Skin epidermis (tissue), 12 donors: Measurements from ENCODE around the gene DDN.

Experiments used
- H3K27ac ChIP-seq, 21 experiments: fragments of 200-600 bp; sonication (generic) in 11 of 21; one replicate each; pipeline ENCODE4 v1.5.0; 2020; ENCODE audit warnings: mild to moderate bottlenecking in 3 of 21, inconsistent platforms in 2 of 21, moderate library complexity in 2 of 21
- H3K4me3 ChIP-seq, 7 experiments: fragments of 200-600 bp; sonication (generic) in 2 of 7; one replicate each; pipeline ENCODE4 v1.5.0; 2020; ENCODE audit warnings: inconsistent platforms in 2 of 7, mild to moderate bottlenecking in 2 of 7, moderate library complexity in 1 of 7

DDN gene

DNA sequence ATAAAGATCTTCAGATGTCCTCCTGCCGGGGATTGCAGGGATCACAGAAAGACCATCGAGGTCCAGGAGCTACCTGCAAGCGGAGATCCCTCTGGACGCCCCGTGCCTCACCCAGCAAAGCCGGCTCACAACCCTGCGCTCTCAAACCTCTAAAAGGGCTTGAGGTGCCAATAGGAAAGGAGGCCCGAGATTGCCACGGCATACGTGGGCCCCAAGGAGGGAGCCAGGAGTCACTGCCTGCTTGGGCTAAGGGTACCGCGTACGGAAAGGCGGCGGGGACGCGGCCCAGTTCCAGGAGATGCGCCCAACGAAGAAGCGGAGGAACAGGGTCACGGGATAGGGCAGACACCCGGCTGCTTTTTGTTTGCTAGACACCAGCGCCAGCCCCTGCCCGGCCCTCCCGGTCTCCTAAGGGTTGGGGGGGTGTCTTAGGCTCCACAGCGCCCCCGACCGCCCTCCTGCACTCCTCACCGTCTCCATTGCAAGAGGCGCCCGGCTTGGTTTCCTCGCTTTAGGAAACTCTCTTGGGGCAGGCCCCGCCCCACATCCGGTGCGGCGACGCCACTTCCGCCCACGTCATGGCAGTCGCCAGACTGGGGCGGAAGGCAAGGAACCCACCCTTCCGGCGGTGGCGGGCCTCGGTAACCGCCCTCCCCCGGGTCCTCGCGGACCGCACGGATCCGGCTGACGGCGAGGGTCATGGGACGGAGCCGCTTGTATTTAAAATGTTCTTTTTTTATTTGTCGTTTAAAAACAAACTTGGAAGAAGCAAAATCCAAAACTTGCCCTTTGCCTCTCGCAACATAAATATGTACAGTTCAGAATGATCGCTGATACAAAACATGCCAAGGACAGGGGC lies 19.3 kb upstream of the DDN start, which contains the start of gene PRKAG1:
Gene PRKAG1, minus strand, starts transcription at position 516 of the 859 bp plus-strand sequence. Its CDS starts 36 bp downstream, at position 480.
- Histone ChIP-seq H3K27ac (peak within 1 kb of the TSS; percentile 67 to 98 (median 95)), H3K4me3 (peak within 1 kb of the TSS; percentile 62 to 81 (median 72))

DNA sequence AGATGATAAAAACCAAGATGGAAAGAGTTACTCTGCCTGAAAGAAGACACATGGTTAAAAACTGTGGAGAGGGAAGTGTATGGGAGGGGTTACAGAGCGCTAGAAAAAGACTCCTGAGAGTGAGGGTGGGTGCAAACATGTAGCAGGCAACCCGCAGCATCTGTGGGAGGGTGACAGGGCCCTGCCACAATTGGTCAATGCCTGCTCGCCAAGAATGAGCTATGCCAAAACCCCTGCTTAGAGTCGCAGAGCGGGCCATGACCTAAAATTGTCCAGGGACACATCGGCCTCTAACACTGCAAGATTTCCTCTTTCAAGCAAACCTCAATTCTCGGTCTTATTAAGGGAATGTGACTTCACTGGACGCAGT lies 18.7 kb upstream of the DDN start:
- H3K4me3 ChIP-seq = peak overlapping the region; percentile 62 to 81 (median 72)
- H3K27ac ChIP-seq = peak overlapping the region; percentile 67 to 98 (median 95)

DNA sequence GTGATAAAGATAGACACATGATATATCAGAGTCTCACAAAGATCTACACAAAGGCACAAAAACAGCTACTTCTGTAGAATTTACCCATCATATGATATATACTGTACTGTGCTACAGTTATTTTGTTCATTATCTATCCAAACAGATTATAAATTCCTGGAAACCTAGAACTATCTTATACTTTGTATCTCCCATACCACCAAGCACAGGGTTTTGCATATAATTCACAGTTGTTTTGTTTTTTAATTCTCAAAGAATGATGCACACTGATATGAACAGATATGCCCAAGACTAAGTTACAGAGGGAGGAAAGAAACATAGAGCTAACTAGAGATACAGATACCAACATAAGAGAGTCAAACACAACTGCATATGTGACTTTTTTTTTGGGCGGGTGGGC lies 16.0 kb upstream of the DDN start:
- H3K4me3 ChIP-seq = no peak overlapping the region
- H3K27ac ChIP-seq = no peak overlapping the region

DNA sequence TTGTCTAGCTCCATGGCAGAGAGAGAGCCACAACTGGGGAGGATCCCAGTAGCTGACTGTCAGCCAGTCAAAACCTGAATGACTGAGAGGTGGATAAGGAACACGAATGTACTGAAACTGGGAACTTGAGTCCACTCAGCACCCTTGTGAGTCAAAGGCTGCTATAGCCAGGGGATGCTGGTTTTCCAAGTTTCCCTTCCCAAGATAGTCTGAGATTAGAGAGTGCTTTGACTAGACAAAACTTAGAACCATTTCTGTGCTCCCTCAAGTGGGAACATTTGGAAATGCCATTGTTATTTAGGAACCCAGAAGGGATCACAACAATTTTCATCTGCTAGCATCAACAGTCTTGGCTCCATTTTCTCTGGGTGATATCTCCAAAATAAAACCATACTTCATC lies 15.4 kb upstream of the DDN start:
- H3K27ac ChIP-seq = no peak overlapping the region
- no peak overlapping the region for H3K4me3 ChIP-seq

DNA sequence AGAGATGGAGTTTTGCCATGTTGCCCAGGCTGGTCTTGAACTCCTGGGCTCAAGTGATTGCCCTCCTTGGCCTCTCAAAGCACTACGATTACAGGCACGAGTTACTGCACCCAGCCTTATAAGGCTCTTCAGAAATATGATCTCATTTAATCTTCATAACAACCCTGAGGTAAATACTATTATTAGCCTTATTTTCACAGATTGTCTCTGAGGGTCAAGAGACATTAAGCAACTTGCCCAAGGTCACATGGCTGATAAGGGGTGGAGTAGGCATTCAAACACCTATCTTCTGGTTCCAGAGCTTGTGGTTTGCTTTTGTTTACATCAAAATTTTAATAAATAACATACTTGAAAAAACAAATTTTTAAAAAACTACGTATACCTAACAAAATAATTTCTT lies 14.3 kb upstream of the DDN start:
- H3K27ac ChIP-seq = no peak overlapping the region

DNA sequence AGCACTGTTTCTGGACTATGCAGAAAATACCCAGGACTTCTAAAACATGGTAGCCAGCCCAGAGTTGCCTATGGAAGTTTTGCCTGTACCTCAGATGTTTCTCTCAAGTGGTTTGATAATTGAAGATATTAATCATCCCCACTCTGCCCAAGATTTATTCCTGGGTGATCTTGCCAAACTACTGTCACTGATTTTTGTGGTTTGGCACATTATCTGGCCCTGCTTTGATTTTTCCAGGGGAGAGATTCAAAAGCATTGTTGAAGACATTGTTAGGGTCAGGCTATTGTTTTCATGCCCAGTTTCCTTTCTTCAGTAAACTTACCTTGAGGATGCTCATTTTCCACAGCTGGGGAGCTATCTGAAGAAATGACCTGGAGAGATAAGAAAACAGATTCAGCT lies 13.6 kb upstream of the DDN start:
- H3K4me3 ChIP-seq = no peak overlapping the region

More for the DNA sequence above, 14.3 kb upstream of the DDN start:
- no peak overlapping the region for H3K4me3 ChIP-seq

DNA sequence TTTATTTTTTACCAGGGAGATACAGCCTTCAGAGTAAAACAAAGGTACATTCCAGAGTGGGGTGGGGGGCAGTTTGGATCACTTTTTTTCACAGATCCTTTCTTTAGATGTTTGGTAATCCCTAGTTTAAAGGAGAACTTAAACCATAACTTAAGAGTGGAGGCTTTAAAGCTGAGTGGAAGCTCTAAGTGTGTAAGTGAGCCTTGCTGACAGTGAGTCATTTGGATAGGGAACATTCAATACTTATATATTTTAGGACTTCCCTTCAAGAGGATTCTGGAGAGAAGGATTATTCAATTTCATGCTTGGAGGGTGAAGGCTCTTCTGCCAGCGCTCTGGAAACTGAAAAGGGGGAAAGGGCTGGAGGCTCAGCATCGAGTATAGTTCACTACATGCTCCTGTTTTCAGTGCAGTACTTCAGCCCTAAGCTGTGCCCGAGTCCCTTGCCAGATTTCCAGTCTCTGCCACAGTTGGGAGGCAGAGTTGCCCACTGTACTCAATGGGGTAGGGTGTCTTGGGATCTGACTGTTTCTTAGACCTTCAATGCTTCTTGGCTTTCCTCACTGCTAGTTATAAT lies 11.0 kb upstream of the DDN start:
- H3K27ac ChIP-seq = no peak overlapping the region

More for the DNA sequence above, 13.6 kb upstream of the DDN start:
- no peak overlapping the region for H3K27ac ChIP-seq

DNA sequence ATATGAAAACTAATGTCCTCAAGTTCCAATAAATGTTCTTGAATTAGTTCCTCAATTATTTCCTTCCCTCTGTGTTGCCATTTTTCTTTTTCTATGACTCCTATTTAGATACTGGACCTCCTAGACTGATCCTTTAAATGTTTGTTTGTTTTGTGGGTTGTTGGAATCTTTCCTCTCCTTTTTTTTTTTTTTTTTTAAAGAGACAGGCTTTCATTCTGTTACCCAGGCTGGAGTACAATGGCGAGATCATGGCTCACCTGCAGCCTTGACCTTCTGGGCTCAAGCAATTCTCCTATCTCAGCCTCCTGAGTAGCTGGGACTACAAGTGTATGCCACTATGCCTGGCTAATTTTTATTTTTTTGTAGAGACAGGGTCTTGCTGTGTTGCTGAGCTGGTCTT lies 9.8 kb upstream of the DDN start:
- no peak overlapping the region for H3K27ac ChIP-seq
- no peak overlapping the region for H3K4me3 ChIP-seq

More for the DNA sequence above, 11.0 kb upstream of the DDN start:
- H3K4me3 ChIP-seq = no peak overlapping the region

DNA sequence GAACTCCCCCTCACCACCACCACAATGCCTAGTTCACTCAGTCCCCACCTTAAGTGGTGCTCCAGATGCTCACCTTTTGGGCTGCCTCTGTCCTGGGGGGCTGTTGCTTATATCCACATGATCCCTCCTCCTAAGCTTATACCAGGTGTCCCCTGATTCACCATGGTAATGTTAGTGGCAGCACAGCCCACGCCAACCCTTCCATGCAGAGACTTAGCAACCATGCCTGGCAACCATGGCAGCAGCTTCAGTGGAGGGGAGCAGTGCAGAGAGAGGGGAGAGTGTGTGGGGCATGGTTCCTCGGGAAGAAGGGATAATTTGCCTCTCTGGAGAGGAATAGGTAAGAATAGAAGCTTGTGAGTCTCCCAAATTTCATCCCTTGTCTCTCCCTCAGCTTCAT lies 1.2 kb upstream of the DDN start:
- Histone ChIP-seq H3K27ac (no peak overlapping the region), H3K4me3 (no peak overlapping the region)

DNA sequence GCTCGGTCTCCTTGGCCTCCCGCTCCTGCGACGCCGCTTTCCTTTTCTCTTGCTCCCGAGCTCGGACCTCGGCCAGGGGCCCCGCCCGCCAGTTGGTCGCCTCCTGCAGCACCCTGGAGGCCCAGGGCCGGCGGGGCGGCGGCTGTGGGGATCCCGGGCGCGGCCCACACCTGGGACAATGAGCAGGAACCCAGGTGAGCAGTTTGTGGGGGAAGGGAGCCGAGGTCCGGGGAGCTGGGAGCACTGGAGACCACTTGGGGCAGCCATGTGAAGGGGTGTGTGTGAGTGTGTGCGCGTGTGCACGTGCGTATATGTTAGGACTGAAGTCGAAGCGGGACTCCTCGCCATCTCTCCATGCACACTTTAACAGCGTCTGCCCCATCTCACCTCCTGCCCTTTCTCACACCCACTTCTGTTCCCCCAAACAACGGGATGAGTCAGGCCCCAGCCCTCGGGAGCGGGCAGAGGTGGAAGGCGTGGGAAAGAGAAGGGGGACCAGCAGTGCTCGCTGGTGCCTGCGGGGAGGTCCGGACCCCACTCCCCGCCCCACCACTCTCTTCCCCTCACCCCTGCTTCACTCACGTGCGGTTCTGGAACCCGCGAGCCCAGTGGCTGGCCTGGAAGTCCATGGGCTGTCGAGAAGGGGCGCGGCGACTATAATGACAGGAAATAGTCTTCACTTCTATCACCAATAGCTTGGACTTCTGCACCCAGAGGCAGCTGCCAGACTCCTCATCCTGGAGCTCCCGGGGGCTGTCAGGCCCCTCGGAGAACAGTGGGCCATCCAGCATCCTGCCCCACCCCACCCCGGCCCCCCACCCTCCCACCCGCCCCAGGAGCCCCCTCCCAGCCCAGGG lies 450 bp downstream of the DDN start:
- no peak overlapping the region for H3K27ac ChIP-seq
- H3K4me3 ChIP-seq = peak overlapping the region; percentile 11 to 41 (median 29)

DNA sequence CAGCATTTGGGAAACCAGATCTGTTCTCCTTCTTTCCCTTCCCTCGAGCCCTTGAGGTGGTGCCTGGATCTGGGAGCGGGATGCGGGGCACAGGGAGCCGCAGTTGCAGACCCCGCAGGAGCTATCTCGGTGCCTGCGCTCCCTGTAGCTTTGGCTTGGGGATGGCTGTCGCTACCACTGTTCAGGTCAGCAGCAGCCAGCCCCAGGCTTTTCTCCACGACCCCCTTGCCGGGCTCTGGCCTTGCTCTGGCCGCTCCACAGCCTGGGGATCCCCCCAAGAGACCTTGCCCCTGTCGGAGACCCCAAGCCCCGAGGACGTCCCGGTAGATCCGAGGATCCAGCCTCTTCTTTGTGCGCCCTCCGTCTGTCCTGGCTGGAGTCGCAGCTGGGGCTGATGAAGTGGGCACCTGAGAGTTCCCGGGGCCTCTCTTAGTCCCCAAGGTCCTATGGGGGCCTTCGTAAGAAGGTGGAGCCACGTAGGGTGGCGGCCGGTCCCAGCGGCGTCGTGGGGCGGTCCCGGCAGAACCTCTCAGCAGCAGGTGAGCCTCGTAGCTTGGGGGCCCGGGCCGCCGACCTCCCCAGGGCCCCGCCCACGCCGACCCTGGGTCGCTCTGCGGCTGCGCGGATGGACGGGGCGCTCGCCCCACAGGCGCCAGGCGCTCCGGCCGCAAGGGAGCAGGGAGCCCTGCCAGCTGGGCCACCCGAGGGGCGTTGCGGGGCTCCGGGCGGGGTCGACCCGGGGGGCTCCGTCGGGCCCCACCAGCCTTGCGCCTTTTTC lies 1.3 kb downstream of the DDN start:
- no peak overlapping the region for H3K27ac ChIP-seq
- H3K4me3 ChIP-seq = peak overlapping the region; percentile 11 to 41 (median 29)

DNA sequence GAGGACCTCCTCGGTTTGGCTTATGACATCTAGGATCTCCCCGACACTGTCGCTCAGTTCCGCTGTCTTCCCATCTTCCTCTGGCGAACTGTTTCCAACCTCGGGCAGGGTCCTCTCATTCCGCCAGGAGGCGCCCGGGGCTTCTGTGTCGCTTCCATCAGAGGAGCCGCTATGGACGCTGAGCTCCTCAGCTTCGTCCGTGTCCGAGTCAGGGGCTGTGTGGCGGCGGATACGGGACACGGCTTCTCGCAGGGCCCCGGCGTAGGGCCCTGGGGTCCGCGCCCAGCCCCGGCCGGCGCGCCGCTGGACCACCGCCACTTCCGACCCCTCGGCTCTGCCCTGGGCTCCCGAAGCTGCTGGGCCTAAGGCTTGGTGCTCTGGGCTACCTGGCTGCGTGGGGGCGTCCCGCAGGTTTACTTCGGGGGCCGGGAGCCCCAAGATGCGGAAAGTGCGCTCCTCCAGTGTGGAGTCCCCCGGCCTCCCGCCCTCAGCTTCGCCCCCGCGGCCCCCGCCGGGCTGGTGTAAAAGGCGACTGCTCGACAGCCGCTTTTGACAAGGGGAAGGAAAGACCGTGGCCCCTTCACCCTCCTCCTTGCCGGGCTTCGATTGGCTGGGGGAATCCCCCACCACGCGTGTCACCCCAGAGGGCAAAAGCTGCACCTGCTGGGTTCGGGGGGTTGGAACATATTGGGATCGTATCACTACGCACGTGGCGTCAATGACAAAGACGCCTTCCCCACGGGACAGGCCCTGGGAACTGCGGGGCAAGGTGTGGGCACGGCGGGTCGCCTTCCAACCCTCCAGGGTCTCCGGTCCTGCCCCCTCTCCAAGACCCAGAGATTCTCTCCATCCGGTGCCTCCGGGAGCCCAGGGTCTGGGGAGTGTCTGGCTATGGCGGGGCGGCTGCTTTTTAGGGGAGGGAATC lies 2.1 kb downstream of the DDN start:
- H3K4me3 ChIP-seq = peak overlapping the region in 6 of 7 experiments; percentile 2 to 37 (median 24)
- no peak overlapping the region for H3K27ac ChIP-seq

DNA sequence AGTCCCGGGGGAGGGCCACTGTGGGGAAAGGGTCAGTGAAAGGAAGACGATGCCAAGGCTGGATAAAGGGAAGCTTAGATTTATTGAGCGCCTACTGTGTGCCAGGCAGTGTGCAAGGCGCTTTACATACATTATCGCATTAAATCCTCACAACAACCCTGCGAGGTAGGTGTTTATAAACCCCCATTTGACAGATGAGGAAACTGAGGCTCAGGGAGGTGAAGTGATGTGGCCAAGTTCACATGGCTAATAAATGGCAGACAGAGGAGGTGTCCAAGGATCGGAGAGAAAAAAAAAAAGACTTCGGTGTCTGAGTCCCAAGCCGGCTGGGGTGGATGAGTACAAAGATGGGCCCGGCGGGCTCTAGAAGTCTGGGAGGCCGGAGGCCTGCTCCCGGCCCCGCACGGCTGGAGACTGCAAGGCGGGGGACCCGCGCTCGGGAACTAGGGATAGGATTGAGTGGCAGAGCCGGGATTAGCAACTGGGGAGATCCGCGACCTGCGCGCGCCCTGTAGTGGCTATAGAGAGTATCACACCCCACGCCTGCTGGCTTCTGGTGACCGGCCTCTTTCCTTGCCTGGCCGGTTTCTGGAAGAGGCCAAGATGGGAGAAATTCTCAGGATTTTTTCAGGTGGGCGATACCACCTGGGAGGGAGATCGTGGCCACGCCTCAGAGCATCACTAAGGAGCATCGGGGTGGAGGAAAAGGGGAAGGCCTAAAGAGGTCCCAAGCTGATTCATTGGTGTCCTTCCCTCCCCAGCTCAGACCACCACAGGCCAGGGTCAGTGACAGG lies 3.9 kb downstream of the DDN start:
- H3K4me3 ChIP-seq = no peak overlapping the region
- no peak overlapping the region for H3K27ac ChIP-seq

DNA sequence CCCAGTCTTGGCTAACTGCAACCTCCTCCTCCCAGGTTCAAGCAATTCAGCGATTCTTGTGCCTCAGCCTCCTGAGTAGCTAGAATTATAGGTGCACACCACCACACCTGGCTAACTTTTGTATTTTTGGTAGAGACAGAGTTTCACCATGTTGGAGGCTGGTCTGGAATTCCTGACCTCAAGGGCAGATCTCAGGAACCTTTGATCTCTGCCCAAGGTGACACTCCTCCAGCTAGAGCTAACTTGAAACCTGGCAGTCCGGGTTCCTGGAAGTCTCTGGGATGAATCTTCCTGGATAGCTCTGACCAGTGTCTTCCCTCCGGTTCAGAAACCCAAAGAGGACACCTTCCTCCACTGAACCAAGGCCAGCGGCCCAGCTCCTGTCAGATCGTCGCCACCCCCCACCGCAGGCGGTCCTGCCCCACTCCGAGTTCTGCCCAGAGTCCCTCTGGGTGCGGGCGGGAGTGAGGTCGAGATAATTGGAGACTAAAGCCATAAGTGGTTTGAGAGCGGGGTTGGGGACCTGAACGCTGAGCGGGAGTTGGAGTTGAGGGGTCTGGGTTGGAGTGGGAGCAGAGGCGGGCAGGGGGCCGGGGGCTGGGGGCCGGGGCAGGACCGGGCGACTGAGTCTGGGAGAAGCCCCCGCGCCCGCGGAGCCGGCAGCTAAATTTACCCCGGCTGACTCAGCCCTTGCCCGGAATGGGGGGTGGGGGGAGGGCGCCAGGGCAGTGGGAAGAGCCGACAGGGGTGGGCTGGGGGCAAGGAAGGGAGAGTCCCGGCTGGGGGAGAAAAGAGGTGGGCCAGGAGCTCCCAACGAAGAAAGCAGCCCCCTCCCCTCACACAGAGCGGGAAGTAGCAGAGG lies 4.7 kb downstream of the DDN start:
- H3K27ac ChIP-seq = no peak overlapping the region
- H3K4me3 ChIP-seq = no peak overlapping the region

DNA sequence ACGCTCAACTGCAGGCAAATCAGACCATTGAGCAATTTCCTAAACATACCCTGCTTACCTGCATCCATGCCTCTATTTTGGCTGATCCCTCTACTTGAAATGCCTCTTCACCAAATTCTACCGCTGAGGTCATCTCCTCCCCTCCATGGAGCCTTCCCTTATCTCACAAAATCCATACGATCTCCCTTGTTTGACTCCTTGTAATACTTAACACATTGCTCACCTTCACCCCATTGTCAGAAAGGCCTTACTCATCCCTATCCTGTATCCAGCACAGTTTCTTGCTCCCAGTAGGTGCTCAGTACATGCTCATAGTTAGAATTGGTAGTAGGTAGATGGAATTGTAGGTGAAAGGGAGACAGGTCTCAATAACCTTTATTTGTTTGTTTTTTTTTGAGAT lies 5.4 kb downstream of the DDN start:
- Histone ChIP-seq H3K27ac (no peak overlapping the region), H3K4me3 (no peak overlapping the region)

DNA sequence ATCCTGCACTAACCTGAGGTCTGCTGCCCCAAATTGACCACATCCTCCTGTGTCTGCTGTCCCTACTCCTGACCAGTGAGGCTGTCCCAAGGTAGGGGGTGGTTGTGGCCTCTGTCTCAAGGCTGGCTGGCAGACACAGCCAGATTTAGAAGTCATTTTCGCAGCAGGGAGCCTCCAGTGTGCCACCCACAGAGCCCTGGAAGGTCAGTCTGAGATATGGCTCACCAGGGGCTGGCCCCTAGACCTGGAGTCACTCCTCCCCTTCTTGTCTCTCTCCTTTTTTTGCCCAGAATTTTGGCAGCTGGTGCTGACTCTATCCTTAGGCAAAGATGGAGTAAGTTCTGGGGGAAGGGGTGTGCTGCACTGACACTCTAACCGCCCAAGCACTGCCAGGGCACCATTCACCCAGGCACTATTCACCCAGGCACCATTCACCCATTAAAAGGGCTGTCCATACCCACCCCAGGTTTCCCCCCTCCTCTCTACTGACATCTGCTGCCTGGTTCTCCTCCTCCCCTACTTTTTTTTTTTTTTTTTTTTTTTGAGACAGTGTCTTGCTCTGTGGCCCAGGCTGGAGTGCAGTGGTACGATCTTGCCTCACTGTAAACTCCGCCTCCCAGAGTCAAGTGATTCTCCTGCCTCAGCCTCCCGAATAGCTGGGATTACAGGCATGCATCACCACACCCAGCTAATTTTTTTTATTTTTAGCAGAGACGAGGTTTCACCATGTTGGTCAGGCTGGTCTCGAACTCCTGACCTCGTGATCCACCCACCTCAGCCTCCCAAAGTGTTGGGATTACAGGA lies 7.7 kb downstream of the DDN start:
- H3K27ac ChIP-seq = no peak overlapping the region
- H3K4me3 ChIP-seq = no peak overlapping the region
